Kidney epithelial cell (primary cell): ENCODE results near the gene CNOT4. TPM values are rescaled to one million over a fixed set of nuclear protein-coding genes. Genes with fewer than 3 reads are reported as not detected.

Experiments used
- DNase-seq: peaks from one replicate; pipeline ENCODE4 v3.0.0-alpha.2; 2010; ENCODE audit warnings: low read depth
- H3K27me3 ChIP-seq: 2 replicates; pipeline ENCODE4 v1.6.0; 2011; ENCODE audit warnings: low read length; ENCODE audit not compliant: control insufficient read depth, insufficient read depth
- H3K36me3 ChIP-seq: 2 replicates; pipeline ENCODE4 v1.5.1; 2011; ENCODE audit warnings: low read length; ENCODE audit not compliant: control insufficient read depth, insufficient read depth
- H3K4me3 ChIP-seq: 2 replicates; pipeline ENCODE4 v1.5.1; 2011; ENCODE audit warnings: low read depth, mild to moderate bottlenecking, control low read depth, low read length
- CTCF ChIP-seq: IDR thresholded peaks from 2 replicates; pipeline ENCODE4 v1.5.1; 2011; ENCODE audit warnings: mild to moderate bottlenecking, moderate library complexity, low read length, control low read depth, inconsistent platforms; ENCODE audit not compliant: insufficient read depth, poor library complexity, severe bottlenecking
- total RNA-seq: library from RNA; depleted of rRNA; stranded (reverse); fragments of >200 nt; gene quantifications from 2 replicates; pipeline ENCODE4 v1.2.3, GENCODE V29; 2015

Gene CNOT4
- total RNA-seq, 1 donor from 2014 or later = 10.9 TPM

DNA sequence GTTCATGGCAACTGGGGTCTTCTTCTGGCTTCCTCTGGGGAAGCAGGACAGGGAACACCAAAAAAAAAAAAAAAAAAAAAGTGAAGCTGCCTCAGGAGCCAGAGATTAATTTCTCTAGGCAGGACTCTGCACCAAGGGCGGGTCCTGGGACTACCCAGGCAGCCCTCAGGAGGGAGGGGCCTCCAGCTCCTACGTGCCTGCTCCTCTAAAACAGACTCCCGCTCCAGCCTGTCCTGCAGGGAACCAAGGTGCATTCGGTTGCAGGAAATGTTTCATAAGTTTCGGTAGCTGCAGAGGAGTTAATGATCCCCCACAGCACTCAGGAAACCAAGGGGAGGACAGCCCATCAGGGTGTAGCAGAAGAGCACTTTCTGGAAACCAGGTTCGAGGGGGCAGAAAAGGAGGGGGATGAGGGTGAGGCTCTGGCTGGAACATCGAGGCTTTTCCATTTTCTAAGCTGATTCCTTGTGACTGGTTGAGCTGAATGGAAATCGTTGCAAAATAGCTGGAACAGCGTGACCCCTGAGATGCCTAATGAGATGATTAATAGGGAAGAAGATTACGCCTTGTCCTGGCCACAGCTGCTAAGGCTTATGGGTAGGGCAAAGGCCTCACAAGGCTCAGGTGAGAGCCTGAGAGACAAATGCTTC is 192.1 kb downstream of the CNOT4 start:
- H3K4me3 ChIP-seq = no peak overlapping the region
- DNase-seq = peak; percentile 35
- no peak for TF ChIP-seq CTCF
- H3K27me3 ChIP-seq = no peaks in the 10 kb centered on the region
- no peaks in the 10 kb centered on the region for H3K36me3 ChIP-seq

GRCh38 chr7:135316648-135317313 is 193.1 kb downstream of the CNOT4 start:
- H3K27me3 ChIP-seq = no peaks in the 10 kb centered on the region
- no peak for TF ChIP-seq CTCF
- H3K36me3 ChIP-seq = no peaks in the 10 kb centered on the region
- DNase-seq = no peak
- H3K4me3 ChIP-seq = no peak overlapping the region

DNA sequence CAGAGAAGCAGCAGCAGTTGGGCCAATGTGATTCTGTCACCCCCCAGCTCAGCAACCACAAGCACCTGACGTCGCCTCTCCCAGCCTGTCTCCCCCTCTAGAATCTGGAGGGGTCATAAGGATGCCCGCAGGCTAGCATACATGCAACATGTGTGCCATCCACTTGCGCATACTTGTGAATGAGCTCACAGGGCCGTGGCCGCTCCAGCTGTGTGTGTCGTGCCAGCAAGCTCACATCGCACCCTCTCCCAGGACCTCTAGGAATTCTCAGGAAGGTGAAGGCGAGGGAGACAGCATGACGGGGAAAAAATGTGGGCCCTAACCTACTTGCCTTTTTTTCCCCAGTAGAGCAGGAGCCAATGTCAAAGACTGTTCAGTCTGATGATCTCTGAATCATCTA is 195.9 kb downstream of the CNOT4 start:
- no peak for DNase-seq
- Histone ChIP-seq H3K36me3 (no peaks in the 10 kb centered on the region), H3K27me3 (no peaks in the 10 kb centered on the region), H3K4me3 (no peak overlapping the region)
- no peak for TF ChIP-seq CTCF

Other genes starting within 250 kb of the CNOT4 start
- gene NUP205, start 47.8 kb upstream of the CNOT4 start, total RNA-seq = 58.1 and 64.0 TPM in 2 replicates
- gene STMP1, start 152.4 kb upstream of the CNOT4 start, total RNA-seq = 17.2 and 20.2 TPM in 2 replicates
- gene SLC13A4, start 218.1 kb upstream of the CNOT4 start, total RNA-seq = 0.08 and 0.14 TPM in 2 replicates
- not detected in 2 replicates for gene FAM180A, start 238.7 kb upstream of the CNOT4 start, total RNA-seq